ENCODE data around the gene KHNYN.
A peak's percentile ranks its signal among the peaks of the same experiment; 100 is the strongest.
"Not testable (repeated sequence)": the region's sequence is repeated elsewhere in the genome, so short reads cannot be mapped to it uniquely, and the experiment has no call there.

The KHNYN gene

DNA sequence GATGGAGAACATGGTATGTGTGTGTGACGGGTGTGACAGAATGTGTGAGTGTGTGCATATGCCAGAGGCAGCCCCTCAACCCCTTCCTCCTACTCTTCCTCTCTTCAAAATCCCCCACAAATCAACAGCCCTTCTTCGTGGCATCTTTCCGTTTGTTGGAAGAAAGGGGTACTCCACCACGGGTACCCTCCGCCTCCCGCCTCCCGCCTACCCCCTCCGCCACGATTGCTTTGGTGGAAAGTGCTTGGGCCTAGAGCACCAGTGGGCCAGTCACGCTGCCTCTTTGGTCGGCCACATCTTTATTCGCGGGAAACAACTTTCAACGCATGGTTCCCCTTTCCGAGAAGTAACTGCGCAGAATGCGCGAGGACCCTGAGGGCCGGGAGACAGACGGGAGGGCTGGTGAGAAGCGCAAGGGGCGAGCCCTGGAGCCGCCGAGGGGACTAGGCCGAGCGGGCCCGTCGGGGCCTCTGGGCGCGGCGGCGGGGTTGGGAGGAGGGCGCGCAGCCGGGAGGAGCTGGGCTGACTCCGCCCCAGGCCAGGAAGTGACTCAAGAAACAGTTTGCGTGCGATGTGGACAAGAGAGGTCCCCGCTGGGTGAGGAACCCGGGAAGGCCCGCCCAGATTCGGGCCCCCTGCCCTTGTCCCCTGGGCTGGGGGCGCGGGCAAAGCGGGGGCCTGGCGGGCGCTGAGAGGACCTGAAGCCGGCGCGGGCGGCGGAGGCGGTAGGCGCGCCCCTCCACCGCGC lies at the start of gene KHNYN, which contains the start of gene CBLN3:
TSS of gene KHNYN (plus strand) at position 560 of the 748 bp plus-strand sequence. CDS start 777 bp downstream, outside the sequence.
TSS of gene CBLN3 (minus strand) at position 274 of the 748 bp plus-strand sequence. CDS start 614 bp downstream, outside the sequence.
- FAIRE-seq (no peak), DNase-seq (ENCODE audit: insufficient read length, low spot score) (peak; percentile 87)
- peak; percentile 57; the same call in 1 of the 2 replicates for TF ChIP-seq POLR2A (IDR thresholded peaks at IDR 0.05; ENCODE audit: low read depth, low read length)

DNA sequence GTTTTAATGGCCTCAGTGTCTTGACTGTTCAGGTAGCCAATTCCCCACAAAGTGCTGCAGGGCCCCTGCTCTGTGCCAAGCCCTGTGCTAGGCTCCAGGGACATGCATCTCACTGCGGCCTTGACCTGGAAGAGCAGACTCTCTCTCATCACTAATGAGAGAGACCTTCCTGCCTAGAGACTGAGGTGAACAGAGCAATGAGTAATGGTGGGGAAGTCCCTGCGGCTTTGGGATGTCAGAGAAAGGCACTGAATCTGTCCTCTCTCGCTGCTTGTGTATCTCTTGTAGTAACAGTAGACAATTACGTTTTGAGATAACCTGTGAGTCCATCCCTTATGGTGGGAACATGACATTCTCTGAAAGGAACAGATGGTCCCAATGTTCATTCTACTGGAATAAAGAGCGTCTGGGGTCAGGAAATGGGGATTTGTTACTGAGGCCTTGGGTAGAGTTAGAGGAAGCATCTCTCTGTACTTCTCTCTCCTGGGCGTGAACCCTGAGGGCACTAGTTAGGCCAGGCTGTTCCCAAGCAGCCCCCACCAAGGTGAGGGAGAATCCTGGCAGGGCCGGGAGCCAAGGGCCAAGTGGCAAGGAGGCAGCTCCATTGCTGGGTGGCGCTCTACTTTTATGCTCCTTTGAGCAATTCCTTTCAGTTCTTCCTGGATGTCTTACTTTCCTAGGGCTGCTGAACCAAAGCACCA lies 48.2 kb upstream of the KHNYN start:
- DNase-seq (ENCODE audit: insufficient read length, low spot score) (no peak), FAIRE-seq (no peak)
- TF ChIP-seq POLR2A (IDR thresholded peaks at IDR 0.05; ENCODE audit: low read depth, low read length) = no peak

DNA sequence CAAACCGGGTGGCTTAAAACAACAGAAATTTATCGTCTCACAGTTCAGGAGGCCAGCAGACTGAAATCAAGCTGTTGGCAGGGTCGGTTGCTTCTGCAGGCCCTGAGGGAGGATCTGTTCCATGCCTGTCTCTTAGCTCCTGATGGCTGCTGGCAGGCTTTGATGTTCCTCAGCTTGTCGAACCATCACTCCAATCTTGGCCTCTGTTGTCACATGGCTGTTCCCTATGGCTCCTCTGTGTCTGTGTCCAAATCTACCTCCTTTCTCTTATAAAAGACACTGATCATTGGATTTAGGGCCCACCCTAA lies 47.7 kb upstream of the KHNYN start:
- DNase-seq (ENCODE audit: insufficient read length, low spot score) = no peak
- no peak for FAIRE-seq
- no peak for TF ChIP-seq POLR2A (IDR thresholded peaks at IDR 0.05; ENCODE audit: low read depth, low read length)

DNA sequence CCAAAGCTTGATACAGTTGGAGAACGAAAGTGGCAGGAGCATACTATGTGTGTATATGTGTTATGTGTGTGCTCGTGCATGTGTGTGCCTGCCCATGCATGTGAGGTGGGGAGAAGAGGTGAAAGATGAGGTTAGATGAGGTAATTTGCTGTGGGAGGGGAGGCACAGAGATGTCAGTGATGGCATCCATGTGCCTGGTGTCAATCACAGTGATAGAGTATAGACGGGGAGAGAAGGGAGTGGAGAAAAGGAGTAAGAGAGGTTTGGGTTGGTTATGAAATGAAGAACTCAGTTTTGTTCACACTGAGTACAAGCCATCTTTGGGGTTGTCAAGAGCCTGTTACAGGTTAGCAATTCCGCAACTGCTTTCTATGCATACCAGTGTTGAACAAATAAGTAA lies 45.6 kb upstream of the KHNYN start:
- DNase-seq (ENCODE audit: insufficient read length, low spot score) = no peak
- FAIRE-seq = no peak
- no peak for TF ChIP-seq POLR2A (IDR thresholded peaks at IDR 0.05; ENCODE audit: low read depth, low read length)

DNA sequence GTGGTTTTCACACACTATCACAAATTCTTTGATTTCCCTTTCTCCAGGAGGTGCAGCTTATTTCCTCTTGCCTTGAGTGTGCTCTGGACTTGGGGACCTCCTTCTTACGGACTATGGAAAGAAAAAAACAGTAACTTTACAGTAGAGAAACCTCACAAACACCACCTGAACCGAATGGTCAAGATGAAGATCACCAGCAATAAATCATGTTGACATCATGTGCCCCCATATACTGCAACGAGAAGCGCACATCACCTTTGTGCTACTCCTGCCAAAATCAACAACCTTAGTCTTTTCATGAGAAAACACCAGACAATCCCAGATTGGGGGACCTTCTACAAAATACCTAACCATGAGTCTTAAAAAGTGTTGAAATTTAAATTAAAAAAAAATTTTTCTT lies 44.2 kb upstream of the KHNYN start:
- no peak for FAIRE-seq
- DNase-seq (ENCODE audit: insufficient read length, low spot score) = no peak
- TF ChIP-seq POLR2A (IDR thresholded peaks at IDR 0.05; ENCODE audit: low read depth, low read length) = no peak

DNA sequence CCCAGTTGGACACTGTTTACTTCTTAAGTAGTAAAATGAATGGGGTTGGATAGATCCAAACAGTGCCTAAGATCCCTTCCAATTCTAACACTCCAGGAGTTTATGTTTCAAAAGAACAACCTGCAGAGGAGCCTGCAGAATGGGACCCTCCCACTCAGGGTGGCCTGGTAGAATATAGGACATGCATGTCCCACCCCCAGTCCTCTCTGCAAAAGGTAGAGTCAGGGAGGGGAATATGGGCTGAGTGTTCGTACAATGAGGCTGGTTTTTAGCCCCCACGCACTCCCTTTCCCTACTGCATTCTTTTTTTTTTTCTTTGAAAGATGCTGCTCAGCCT lies 42.8 kb upstream of the KHNYN start:
- TF ChIP-seq POLR2A (IDR thresholded peaks at IDR 0.05; ENCODE audit: low read depth, low read length) = no peak
- FAIRE-seq (no peak), DNase-seq (ENCODE audit: insufficient read length, low spot score) (no peak)

DNA sequence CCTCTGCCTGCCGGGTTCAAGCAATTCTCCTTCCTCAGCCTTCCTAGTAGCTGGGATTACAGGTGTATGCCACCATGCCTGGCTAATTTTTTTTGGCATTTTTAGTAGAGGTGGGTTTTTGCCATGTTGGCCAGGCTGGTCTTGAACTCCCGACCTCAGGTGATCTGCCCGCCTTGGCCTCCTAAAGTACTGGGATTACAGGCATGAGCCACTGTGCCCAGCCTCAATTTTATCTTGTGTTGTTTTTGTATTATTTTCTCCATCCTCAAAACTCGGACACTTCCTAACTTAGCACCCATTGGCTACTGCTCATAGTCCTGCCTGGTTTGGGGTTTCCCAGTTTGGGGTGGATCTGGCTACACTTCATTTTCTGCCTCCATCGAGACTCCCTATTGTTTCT lies 42.2 kb upstream of the KHNYN start:
- DNase-seq (ENCODE audit: insufficient read length, low spot score); FAIRE-seq: not testable (repeated sequence)

DNA sequence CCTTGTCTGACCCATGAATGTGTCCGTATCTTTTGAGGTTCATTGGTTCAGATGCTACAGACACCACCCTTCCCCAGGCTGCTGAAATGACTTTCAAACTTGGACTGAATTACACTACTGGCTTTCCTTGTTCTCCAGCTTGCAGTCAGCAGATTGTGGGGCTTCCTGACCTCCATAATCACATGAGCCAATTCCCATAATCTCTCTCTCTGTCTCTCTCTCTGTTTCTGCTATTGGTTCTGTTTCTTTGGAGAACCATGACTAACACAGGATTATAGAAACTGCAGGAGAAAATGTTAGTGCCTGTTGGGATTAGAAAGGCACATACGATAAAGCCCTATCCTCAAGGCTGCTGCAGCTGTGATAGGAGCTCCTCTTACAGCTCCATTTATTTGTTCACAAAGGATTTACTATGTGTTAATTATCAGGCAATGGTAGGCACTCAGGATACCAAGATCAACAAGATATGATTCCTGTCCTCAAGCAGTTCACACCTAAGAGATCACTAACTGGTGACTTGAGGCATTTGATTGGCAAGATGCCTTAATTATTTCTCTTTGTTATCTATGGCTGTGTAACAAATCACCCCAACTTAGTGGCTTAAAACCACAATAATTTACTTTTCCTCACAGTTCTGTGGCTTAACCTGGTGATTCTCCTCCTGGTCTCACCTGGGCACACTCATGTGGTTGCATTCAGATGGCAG lies 41.1 kb upstream of the KHNYN start:
- DNase-seq (ENCODE audit: insufficient read length, low spot score) (no peak), FAIRE-seq (no peak)
- no peak for TF ChIP-seq POLR2A (IDR thresholded peaks at IDR 0.05; ENCODE audit: low read depth, low read length)

DNA sequence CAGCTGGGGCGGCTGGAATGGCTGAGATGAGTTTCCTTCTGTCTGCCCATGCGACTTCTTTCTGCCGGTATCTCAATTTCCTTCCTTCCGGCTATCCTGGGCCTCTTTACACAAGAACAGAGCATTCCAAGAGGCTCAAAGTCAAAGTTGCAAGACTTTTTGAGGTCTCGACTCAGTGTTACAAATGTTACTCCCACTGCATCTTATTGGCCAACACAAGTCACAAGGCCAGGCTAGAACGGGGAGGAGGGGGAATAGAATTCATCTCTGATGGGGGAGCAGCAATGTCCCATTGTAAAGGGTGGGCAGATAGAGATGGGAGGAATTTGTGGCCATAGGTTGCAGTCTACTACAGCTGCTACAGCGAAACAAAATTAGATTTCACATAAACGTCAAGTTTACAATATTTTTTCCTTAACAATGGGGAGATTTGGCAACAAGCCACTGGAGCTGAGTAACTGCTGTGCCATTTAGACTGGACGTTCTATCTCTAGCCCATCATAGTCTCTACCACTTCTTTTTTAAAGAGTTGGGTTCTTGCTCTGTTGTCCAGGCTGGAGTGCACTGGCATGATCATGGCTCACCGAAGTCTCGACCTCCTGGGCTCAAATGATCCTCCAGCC lies 40.4 kb upstream of the KHNYN start:
- FAIRE-seq = no peak
- TF ChIP-seq POLR2A (IDR thresholded peaks at IDR 0.05; ENCODE audit: low read depth, low read length) = no peak

DNA sequence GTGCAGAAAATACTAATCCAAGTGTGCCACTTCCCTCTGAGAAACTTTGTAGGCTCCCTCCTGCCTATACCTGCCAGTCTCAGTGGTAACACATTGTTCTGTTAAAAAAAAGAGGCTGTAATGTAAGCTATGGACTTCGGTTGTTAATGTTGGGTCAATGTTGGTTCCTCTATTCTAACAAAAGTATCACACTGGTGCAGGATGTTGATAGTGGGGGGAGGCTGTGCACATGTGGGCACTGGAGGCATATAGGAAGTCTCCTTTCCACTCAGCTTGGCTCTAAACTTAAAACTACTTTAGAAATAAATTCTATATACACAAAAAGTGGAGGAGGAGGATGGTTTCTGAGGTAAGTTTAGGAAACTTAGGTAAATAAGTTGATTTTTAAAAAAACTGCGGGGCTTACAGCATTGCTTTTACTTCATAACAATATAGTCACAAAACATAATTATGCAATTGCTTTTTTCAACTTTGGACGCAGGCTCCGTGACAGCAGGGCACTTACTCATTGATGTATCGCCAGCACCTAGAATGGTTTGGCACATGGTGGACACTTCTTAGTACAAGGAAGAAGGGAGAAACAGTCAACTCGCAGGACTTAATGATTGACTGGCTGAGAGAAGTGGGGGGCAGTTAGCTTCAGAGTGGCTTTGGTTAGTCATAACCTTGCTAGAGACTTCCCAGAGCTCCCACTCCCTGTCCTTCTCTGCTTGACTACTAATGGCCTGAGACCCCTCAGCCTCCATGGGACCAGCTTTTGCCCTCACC lies 38.9 kb upstream of the KHNYN start:
- FAIRE-seq (no peak), DNase-seq (ENCODE audit: insufficient read length, low spot score) (no peak)
- TF ChIP-seq POLR2A (IDR thresholded peaks at IDR 0.05; ENCODE audit: low read depth, low read length) = no peak

More for the DNA sequence above, 40.4 kb upstream of the KHNYN start:
- no peak for DNase-seq (ENCODE audit: insufficient read length, low spot score)

DNA sequence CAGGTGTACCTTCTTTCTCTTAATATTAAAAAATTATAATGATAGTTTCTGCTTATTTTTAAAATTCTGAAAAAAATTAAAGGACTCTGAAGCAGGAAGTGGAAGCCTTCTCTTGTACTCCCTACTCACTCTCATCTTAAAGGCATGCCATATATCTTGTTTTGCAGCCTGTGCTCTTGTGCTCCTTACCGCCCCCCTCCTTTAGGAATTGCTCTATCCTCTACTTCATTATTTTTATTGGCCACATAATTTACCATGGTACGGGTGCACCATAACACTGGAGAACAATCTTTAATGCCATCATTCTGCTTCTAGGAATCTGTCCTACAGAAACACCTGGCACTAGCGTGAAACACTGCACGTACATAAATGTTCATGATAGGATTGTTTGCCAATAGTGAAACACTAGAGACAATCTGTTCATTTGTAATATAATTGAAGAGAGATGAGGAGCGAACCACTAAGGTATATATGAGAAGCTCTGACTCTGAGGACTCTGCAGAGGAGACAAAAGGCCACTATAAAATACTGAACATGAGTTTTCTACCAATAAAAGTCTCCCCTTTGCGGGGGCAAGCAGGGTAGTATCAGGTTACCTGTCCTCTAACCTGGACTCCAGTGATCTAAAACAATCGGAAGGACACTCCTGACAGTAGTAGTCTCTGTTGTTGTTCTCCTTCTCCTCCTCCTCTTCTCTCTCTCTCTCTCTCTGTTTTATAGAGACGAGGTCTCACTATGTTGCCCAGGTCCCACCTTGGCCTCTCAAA lies 37.2 kb upstream of the KHNYN start:
- TF ChIP-seq POLR2A (IDR thresholded peaks at IDR 0.05; ENCODE audit: low read depth, low read length) = no peak
- FAIRE-seq = no peak
- peak; percentile 45 for DNase-seq (ENCODE audit: insufficient read length, low spot score)

DNA sequence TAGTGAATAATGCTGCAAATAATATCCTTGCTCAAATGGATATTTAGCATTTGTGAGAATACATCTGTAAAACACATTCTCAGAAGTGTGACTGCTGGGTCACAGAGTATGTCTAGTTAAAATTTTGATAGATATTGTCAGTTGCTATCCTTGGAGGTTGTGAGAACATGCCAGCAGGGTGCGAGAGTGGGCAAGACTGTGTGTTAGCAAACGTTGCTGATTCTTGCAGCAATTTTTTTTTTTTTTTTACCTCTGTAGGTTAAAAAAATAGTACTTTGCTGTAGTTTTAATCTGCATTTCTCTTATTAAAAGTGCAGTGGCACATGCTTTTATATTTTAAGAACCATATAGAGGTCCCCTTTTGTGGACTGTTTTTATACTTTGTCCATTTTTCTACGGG lies 35.5 kb upstream of the KHNYN start:
- DNase-seq (ENCODE audit: insufficient read length, low spot score) (no peak), FAIRE-seq (no peak)
- no peak for TF ChIP-seq POLR2A (IDR thresholded peaks at IDR 0.05; ENCODE audit: low read depth, low read length)

Data from H54 (cell line).